GM18867 (cell line): ENCODE measurements around the gene CXorf58.
A peak's percentile ranks its signal among the peaks of the same experiment; 100 is the strongest.
"Not testable (repeated sequence)": the region's sequence is repeated elsewhere in the genome, so short reads cannot be mapped to it uniquely, and the experiment has no call there.

ENCODE experiments used
- ATAC-seq: cut with Tn5 transposase; IDR thresholded peaks from one replicate; pipeline ENCODE4 v1.9.1; 2021; ENCODE audit warnings: mild to moderate bottlenecking, moderate library complexity; ENCODE audit not compliant: unreplicated experiment

Gene CXorf58

GRCh38 chrX:23952984-23953907 lies 45.4 kb downstream of the CXorf58 start:
- ATAC-seq, result peak; percentile 96

- no peak for ATAC-seq
Observed at GRCh38 chrX:23953908-23954269, 46.1 kb downstream of the CXorf58 start.

- no peak for ATAC-seq
Observed at GRCh38 chrX:23954396-23954795, 46.6 kb downstream of the CXorf58 start.

- no peak for ATAC-seq
Observed at GRCh38 chrX:23959781-23960180, 52.0 kb downstream of the CXorf58 start.

- ATAC-seq, result no peak
Observed at GRCh38 chrX:23964191-23964590, 56.4 kb downstream of the CXorf58 start.

GRCh38 chrX:23965630-23966029 lies 57.8 kb downstream of the CXorf58 start:
- not testable (repeated sequence) for ATAC-seq

GRCh38 chrX:23978491-23978890 lies 70.7 kb downstream of the CXorf58 start:
- no peak for ATAC-seq

GRCh38 chrX:23980011-23980441 lies 72.2 kb downstream of the CXorf58 start:
- no peak for ATAC-seq

GRCh38 chrX:23981222-23981621 lies 73.4 kb downstream of the CXorf58 start:
- no peak for ATAC-seq

- no peak for ATAC-seq
Observed at GRCh38 chrX:23981711-23982110, 73.9 kb downstream of the CXorf58 start.

GRCh38 chrX:23982891-23983290 lies 75.1 kb downstream of the CXorf58 start:
- no peak for ATAC-seq
